ENCODE data around the gene TSC22D3.

DNA sequence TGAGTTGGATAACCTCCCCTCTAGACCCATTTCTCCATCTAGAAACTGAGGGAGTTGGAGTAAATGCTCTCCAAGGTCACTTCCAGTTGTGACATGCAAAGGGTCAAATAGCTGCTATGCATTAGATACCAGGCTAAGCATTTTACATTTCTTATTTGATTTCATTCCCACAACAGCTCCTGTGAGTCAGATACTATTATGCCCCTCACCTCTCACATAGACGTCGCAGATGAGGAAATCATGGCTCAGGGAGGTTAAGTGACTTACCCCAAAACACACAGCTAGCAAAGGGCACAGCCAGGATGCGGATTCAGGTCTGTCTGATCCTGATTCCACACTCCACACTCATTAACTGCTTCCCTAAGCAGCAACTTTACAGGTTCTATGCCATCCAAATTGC lies 89.6 kb downstream of the TSC22D3 start:
- TF ChIP-seq POLR2AphosphoS5 (IDR thresholded peaks at IDR 0.05; ENCODE audit: low read depth, low read length) (no peak), TAF1 (IDR thresholded peaks at IDR 0.05; ENCODE audit: borderline replicate concordance, insufficient read depth, low read length) (no peak), FOXP2 (optimal IDR thresholded peaks at IDR 0.05; ENCODE audit: borderline replicate concordance, extremely low read depth, extremely low read length, insufficient read depth) (no peak)
- TF ChIP-seq, protein P1, sequence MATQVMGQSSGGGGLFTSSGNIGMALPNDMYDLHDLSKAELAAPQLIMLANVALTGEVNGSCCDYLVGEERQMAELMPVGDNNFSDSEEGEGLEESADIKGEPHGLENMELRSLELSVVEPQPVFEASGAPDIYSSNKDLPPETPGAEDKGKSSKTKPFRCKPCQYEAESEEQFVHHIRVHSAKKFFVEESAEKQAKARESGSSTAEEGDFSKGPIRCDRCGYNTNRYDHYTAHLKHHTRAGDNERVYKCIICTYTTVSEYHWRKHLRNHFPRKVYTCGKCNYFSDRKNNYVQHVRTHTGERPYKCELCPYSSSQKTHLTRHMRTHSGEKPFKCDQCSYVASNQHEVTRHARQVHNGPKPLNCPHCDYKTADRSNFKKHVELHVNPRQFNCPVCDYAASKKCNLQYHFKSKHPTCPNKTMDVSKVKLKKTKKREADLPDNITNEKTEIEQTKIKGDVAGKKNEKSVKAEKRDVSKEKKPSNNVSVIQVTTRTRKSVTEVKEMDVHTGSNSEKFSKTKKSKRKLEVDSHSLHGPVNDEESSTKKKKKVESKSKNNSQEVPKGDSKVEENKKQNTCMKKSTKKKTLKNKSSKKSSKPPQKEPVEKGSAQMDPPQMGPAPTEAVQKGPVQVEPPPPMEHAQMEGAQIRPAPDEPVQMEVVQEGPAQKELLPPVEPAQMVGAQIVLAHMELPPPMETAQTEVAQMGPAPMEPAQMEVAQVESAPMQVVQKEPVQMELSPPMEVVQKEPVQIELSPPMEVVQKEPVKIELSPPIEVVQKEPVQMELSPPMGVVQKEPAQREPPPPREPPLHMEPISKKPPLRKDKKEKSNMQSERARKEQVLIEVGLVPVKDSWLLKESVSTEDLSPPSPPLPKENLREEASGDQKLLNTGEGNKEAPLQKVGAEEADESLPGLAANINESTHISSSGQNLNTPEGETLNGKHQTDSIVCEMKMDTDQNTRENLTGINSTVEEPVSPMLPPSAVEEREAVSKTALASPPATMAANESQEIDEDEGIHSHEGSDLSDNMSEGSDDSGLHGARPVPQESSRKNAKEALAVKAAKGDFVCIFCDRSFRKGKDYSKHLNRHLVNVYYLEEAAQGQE (IDR thresholded peaks at IDR 0.05; ENCODE audit: insufficient read depth in 1 of 2, low read depth in 2 of 2, low read length in 2 of 2) = no peak

All from PFSK-1 (cell line).